NCI-H1417 (cell line): ENCODE measurements around the gene FMN1.
"Not testable (repeated sequence)": the region's sequence is repeated elsewhere in the genome, so short reads cannot be mapped to it uniquely, and the experiment has no call there.

ENCODE experiments used
- DNase-seq, 3 experiments: peaks; one replicate each; lab custom pipeline; 2025; lab: John Stamatoyannopoulos, UW

Gene FMN1

DNA sequence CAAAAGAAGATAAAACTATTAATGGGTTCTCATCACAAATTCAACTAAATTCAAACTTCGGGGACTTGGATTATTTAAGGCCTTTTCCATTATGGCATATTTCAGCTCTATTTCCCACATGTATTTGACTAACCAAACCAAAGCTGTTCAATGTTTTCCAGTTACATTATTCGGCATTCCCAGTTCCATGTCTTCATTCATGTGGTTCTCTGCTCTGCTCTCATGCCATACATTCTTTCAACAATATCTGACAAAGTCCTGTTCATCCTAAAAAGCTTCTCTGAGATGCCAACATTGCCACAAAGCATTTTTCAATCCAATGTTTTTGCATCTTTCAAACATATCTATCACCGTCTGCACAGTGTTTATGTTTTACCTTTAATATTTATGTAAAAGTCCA, 335.3 kb downstream of the FMN1 start:
- DNase-seq: no peak

GRCh38 chr15:32857732-32858131, 336.8 kb downstream of the FMN1 start:
- DNase-seq: no peak

GRCh38 chr15:32856753-32857152, 337.8 kb downstream of the FMN1 start:
- DNase-seq: no peak

GRCh38 chr15:32855942-32856341, 338.6 kb downstream of the FMN1 start:
- no peak for DNase-seq

DNA sequence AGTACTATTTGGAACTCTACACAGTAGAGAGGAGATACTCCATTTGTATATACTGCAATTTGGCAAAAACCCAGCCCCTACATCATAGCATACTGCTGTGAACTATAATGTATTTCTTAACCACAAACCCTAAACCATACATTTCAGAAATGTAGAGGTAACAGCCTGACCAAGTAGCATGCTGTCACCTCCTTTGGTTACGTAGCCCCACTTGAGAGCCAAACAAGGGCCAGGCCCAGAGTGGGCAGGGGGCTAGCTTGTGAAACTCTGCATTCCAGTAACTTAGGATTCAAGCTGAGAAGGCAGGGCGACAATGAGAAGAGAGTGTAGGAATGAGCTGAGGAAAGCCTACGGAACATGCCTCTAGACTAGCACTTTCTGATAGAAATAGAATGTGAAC, 340.9 kb downstream of the FMN1 start:
- DNase-seq: no peak

- no peak for DNase-seq
These were observed 341.7 kb downstream of the FMN1 start for GRCh38 chr15:32852771-32853170.

- no peak for DNase-seq
These were observed 342.5 kb downstream of the FMN1 start for GRCh38 chr15:32852017-32852416.

- no peak for DNase-seq
These were observed 342.9 kb downstream of the FMN1 start for GRCh38 chr15:32851572-32851971.

DNA sequence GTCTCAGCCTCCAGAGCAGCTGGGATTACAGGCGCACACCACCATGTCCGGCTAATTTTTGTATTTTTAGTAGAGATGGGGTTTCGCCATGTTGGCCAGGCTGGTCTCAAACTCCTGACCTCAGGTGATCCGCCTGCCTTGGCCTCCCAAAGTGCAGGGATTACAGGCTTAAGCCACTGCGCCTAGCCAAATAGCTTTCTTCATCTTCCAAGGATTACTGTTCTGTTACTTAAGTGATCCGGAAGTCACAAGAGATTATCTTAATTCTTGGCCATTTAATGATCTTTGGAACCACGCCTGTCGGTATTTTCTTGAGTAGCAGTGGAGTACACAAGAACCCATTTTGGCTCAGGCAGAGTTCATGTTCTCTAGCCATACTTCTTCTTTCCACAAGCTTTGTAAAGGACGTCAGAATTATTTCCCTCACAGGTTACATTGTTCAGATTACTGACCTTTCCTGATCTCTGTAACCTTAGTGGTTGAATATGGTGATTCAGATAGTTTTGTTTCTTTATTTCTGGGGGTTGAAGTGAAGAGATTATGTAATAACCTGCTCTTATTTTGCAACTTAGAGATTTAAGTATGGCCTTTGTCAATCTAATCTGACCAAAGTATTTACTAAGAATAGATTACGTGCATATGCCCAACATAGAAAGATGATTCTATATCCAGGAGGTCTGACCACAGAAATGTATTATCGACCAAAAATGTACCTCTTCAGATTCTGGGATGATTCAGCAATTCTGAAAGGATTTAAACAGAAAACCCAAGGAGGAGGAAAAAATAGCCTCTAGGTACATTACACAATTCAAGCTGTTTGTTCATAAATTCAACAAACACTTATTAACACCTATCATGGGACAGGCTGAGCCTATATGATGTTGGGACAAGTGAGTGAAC, 344.5 kb downstream of the FMN1 start:
- no peak for DNase-seq

DNA sequence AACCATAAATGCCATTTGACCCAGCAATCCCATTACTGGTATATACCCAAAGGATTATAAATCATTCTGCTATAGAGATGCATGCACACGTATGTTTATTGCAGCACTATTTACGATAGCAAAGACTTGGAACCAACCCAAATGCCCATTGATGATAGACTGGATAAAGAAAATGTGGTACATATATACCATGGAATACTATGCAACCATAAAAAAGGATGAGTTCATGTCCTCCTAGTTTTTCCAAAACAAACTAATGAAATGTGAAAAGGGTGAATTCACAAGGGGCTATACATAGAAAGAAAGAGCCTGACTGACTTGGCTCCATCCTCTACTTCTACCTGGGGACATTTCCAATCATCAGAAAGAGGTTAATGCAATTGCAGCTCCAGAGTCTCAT, 347.8 kb downstream of the FMN1 start:
- DNase-seq: not testable (repeated sequence)

DNA sequence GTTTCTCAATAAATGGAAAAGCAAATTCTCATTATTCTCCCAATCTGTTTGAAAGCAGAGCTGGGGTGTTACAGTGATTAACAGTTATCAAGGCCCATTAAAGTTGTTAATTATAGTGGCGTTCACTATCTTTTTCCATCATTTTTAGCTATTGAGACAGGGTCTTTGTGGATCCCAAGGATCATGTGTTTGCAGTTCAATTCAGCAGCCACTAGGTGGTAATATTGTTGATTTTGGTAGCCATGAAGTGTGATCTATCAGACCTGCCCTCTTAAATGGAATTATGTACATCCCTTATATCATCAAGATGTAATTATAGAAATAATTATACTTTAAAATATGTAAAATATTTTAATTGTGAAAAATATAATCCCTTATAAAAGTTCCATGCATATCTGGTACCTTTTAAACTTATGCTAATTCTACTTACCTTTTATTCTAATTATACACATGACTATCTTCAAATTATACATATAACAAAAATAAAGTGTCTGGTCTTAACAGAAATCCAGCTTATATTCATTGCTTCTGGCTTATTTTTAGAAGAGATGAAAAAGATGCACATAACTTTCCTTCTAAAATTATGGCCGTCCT, 350.3 kb downstream of the FMN1 start:
- peak; percentile 17 to 61 (median 17) for DNase-seq

GRCh38 chr15:32843219-32843815, 351.2 kb downstream of the FMN1 start:
- DNase-seq: peak in 2 of 3 experiments; percentile 21 to 58

- DNase-seq: no peak
These were observed 352.4 kb downstream of the FMN1 start for GRCh38 chr15:32842081-32842480.

GRCh38 chr15:32840507-32841245, 353.8 kb downstream of the FMN1 start:
- DNase-seq: peak in 1 of 3 experiments; percentile 35

GRCh38 chr15:32838820-32839219, 355.7 kb downstream of the FMN1 start:
- DNase-seq: peak; percentile 59 to 91 (median 67)

DNA sequence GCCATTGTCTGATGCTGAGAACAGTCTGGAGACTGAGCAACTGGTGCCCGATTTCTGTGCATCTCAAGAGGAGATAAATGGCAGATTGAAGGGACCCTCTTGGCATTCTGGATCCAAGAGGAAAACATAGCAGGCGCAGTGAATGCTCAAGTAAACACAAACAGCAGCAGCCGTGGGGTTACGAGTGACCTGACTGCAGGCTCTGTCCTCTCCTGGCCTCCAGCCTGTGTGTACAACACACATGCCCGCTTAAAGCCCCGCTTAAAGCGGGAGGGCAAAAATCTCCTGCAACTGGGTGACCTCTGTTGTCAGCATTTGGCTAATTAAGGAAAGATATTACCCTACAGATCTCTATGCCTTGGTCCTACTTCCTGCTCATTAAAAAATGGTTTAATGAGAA, 356.2 kb downstream of the FMN1 start:
- peak in 2 of 3 experiments; percentile 58 to 82 for DNase-seq

DNA sequence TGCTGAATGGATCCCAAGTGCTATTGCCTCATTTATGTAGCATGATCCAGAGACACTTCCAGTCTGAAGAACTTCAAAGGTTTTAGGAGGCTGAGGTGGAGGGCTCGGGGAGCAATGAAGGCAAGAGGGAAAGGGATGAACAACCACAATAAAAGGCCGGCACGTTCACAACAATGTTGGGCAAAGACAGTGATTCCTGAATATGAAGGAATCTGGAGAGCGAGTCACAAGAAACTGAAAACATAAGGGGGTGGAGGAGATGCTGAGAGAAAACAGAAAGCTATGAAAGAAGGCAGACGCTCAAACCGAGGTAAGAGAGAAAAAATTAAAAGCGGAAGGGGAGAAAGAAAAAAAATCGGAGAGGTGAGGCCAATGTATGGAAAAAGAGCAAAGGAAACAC, 356.6 kb downstream of the FMN1 start:
- no peak for DNase-seq

DNA sequence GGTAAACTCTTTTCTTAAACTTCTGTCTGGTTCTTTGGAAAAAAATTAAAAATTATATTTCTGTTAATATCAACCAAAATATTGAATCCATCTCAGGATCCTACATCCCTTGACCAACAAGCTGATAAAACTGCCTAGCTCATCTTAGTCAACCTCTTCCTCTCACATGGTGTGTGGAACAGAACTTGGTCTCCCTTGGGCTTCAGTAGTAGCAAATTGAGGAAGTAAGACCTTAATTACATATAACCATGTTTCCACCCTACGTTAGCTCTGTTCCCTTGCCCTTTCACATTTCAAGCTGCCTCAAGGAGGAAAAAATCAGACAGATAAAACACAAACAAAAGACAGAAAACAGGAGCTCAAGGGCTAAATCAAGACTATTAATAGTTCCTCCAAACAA, 360.4 kb downstream of the FMN1 start:
- DNase-seq: no peak

DNA sequence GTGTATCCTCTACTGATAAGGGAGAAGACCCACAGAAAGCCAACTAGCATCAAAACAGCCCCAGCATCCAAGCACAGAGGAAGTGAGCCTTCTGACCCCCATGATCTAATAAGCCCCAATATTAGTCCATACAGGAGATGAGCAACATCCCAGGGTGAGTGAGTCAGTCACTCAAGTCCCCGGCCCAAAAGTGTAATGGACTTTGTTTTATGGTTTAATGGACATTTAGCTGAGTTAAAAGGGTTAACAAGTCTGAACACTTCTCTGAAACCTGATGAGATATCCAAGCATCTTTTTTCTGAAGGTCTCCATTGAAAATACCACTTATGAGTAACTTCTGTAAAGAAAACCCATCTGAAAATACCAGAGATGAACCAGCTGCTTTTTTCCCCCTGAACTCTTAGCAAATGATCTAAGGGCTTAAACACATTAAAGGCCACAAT, 361.1 kb downstream of the FMN1 start:
- no peak for DNase-seq

- DNase-seq: no peak
These were observed 363.0 kb downstream of the FMN1 start for GRCh38 chr15:32831485-32831884.

GRCh38 chr15:32830241-32830640, 364.3 kb downstream of the FMN1 start:
- no peak for DNase-seq

DNA sequence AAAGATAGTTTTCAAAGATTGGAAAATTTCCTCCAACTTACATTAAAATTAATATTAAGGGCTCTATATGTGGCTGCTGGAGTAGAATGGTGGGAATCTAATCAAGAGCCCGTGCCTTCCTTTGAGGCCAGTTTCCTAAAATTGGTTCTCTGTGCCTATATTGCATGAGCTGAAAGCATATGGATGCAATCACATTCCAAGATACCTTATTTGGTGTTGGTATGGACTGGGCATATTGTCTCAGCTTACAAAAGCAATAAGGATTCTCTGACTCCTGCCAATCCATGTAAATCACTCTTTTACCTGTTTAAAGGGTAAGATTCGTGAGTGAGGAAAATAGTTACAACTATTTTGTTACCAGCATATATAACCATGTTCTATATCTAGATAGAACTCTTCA, 365.1 kb downstream of the FMN1 start:
- no peak for DNase-seq
